HG02884 (cell line): ENCODE measurements around the gene SYNJ2.

Experiments used
- ATAC-seq: cut with Tn5 transposase; IDR thresholded peaks from one replicate; pipeline ENCODE4 v1.9.1; 2021; ENCODE audit warnings: mild to moderate bottlenecking, moderate library complexity; ENCODE audit not compliant: unreplicated experiment

The SYNJ2 gene

GRCh38 chr6:158024566-158025297, 43.1 kb downstream of the SYNJ2 start:
- no peak for ATAC-seq

- peak; percentile 92 for ATAC-seq
Measured at GRCh38 chr6:158026054-158026900, 44.6 kb downstream of the SYNJ2 start.

- peak; percentile 10 for ATAC-seq
Measured at GRCh38 chr6:158026901-158027589, 45.4 kb downstream of the SYNJ2 start.

- ATAC-seq: no peak
Measured at GRCh38 chr6:158027590-158028285, 46.1 kb downstream of the SYNJ2 start.

- no peak for ATAC-seq
Measured at GRCh38 chr6:158028421-158028820, 46.8 kb downstream of the SYNJ2 start.

- ATAC-seq: no peak
Measured at GRCh38 chr6:158028876-158029275, 47.2 kb downstream of the SYNJ2 start.

- no peak for ATAC-seq
Measured at GRCh38 chr6:158029668-158030230, 48.1 kb downstream of the SYNJ2 start.

- ATAC-seq: no peak
Measured at GRCh38 chr6:158030380-158031300, 49.0 kb downstream of the SYNJ2 start.

- no peak for ATAC-seq
Measured at GRCh38 chr6:158031381-158032353, 50.0 kb downstream of the SYNJ2 start.

- no peak for ATAC-seq
Measured at GRCh38 chr6:158032354-158032733, 50.7 kb downstream of the SYNJ2 start.

GRCh38 chr6:158033077-158033750, 51.6 kb downstream of the SYNJ2 start:
- no peak for ATAC-seq

- no peak for ATAC-seq
Measured at GRCh38 chr6:158033751-158034702, 52.4 kb downstream of the SYNJ2 start.

GRCh38 chr6:158036261-158036660, 54.6 kb downstream of the SYNJ2 start:
- ATAC-seq: no peak

GRCh38 chr6:158037021-158037420, 55.4 kb downstream of the SYNJ2 start:
- ATAC-seq: no peak

GRCh38 chr6:158037771-158038170, 56.1 kb downstream of the SYNJ2 start:
- no peak for ATAC-seq

- ATAC-seq: no peak
Measured at GRCh38 chr6:158038291-158039177, 56.9 kb downstream of the SYNJ2 start.
